Neural cell (in vitro differentiated cells): ENCODE measurements around the gene ARHGEF11. TPM values are rescaled to one million over a fixed set of nuclear protein-coding genes. Genes with fewer than 3 reads are reported as not detected.

ENCODE experiments used
- H2AFZ ChIP-seq: fragments of 200-600, 300-800 bp; sonication (generic), shearing (Covaris generic); 2 replicates; pipeline ENCODE4 v1.6.0; 2014; ENCODE audit warnings: low read depth, mild to moderate bottlenecking, antibody characterized with exemption, low read length, moderate library complexity
- H3F3A ChIP-seq: fragments of 200-600 bp; shearing (Covaris generic); 2 replicates; pipeline ENCODE4 v1.6.1; 2016; ENCODE audit warnings: mild to moderate bottlenecking, moderate library complexity, mixed read lengths, antibody characterized with exemption, low read length; ENCODE audit not compliant: insufficient read depth, poor library complexity, severe bottlenecking
- H3K27ac ChIP-seq: fragments of 200-600, 300-800 bp; sonication (generic), shearing (Covaris generic); 2 replicates; pipeline ENCODE4 v1.5.1; 2014; ENCODE audit warnings: mild to moderate bottlenecking, low read length, moderate library complexity
- H3K27me3 ChIP-seq: fragments of 300-800, 200-600 bp; sonication (generic), shearing (Covaris generic); 2 replicates; pipeline ENCODE4 v1.6.0; 2014; ENCODE audit warnings: mild to moderate bottlenecking, low read depth, low read length, moderate library complexity; ENCODE audit not compliant: insufficient read depth
- H3K36me3 ChIP-seq: fragments of 300-800, 200-600 bp; sonication (generic), shearing (Covaris generic); 2 replicates; pipeline ENCODE4 v1.5.1; 2014; ENCODE audit warnings: mild to moderate bottlenecking, antibody characterized with exemption, low read length, moderate library complexity; ENCODE audit not compliant: insufficient read depth
- H3K4me2 ChIP-seq: fragments of 300-800, 200-600 bp; sonication (generic), shearing (Covaris generic); 2 replicates; pipeline ENCODE4 v1.6.0; 2014; ENCODE audit warnings: mild to moderate bottlenecking, low read length
- H3K4me3 ChIP-seq: fragments of 300-800, 200-600 bp; sonication (generic), shearing (Covaris generic); 2 replicates; pipeline ENCODE4 v1.5.1; 2014; ENCODE audit warnings: mild to moderate bottlenecking, low read length, moderate library complexity
- H3K79me2 ChIP-seq: fragments of 200-600 bp; shearing (Covaris generic); replicated peaks from 2 replicates; pipeline ENCODE4 v1.6.0; 2014; ENCODE audit warnings: mild to moderate bottlenecking, low read length, moderate library complexity; ENCODE audit not compliant: insufficient read depth
- H3K9ac ChIP-seq: fragments of 300-800, 200-600 bp; sonication (generic), shearing (Covaris generic); 2 replicates; pipeline ENCODE4 v1.6.1; 2016; ENCODE audit warnings: mild to moderate bottlenecking, low read length, mixed read lengths
- H3K9me2 ChIP-seq: fragments of 200-600 bp; shearing (Covaris generic); 2 replicates; pipeline ENCODE4 v1.6.1; 2016; ENCODE audit warnings: mild to moderate bottlenecking, low read length, mixed read lengths; ENCODE audit not compliant: insufficient read depth
- H3K9me3 ChIP-seq: fragments of 200-600, 300-800 bp; sonication (generic), shearing (Covaris generic); 2 replicates; pipeline ENCODE4 v1.6.1; 2016; ENCODE audit warnings: mild to moderate bottlenecking, mixed run types, low read length, moderate library complexity, mixed read lengths
- H4K20me1 ChIP-seq: fragments of 200-600 bp; shearing (Covaris generic); 2 replicates; pipeline ENCODE4 v1.6.1; 2016; ENCODE audit warnings: mild to moderate bottlenecking, mixed run types; ENCODE audit not compliant: insufficient read depth
- EP300 ChIP-seq: fragments of 450-650 bp; conservative IDR thresholded peaks from 2 replicates; pipeline ENCODE4 v1.6.1; 2014; ENCODE audit warnings: antibody characterized with exemption, mild to moderate bottlenecking, moderate library complexity; ENCODE audit not compliant: poor library complexity, severe bottlenecking
- EZH2 ChIP-seq: fragments of 200-600, 300-800 bp; shearing (Covaris generic), sonication (generic); IDR thresholded peaks from 2 replicates; pipeline ENCODE4 v1.6.1; 2014; ENCODE audit warnings: antibody characterized with exemption, low read length, borderline replicate concordance, mild to moderate bottlenecking; ENCODE audit not compliant: insufficient read depth, poor library complexity, severe bottlenecking
- MXI1 ChIP-seq: fragments of 450-650 bp; conservative IDR thresholded peaks from 2 replicates; pipeline ENCODE4 v1.6.1; 2014; ENCODE audit warnings: antibody characterized with exemption, mild to moderate bottlenecking; ENCODE audit not compliant: poor library complexity, severe bottlenecking
- POLR2AphosphoS5 ChIP-seq: IDR thresholded peaks from 2 replicates; pipeline ENCODE4 v1.6.1; 2012
- RAD21 ChIP-seq: fragments of 450-650 bp; conservative IDR thresholded peaks from 2 replicates; pipeline ENCODE4 v1.6.1; 2014; ENCODE audit warnings: antibody characterized with exemption, mild to moderate bottlenecking, moderate library complexity
- SMC3 ChIP-seq: fragments of 450-650 bp; conservative IDR thresholded peaks from 2 replicates; pipeline ENCODE4 v1.6.1; 2014; ENCODE audit warnings: antibody characterized with exemption, mild to moderate bottlenecking, moderate library complexity; ENCODE audit not compliant: poor library complexity
- TAF1 ChIP-seq: IDR thresholded peaks from 2 replicates; pipeline ENCODE4 v1.6.1; 2012; ENCODE audit warnings: low read depth
- polyA plus RNA-seq: library from polyadenylated mRNA; depleted of rRNA; stranded (reverse); fragments of >200 nt; gene quantifications from 2 replicates; pipeline ENCODE4 v1.2.3, GENCODE V29; 2014
- TF ChIP-seq, protein P1 (sequence below): fragments of 450-650 bp; IDR thresholded peaks from 2 replicates; pipeline ENCODE4 v1.5.1; 2014; ENCODE audit warnings: antibody characterized with exemption, mild to moderate bottlenecking, moderate library complexity; ENCODE audit not compliant: poor library complexity, severe bottlenecking
- TF ChIP-seq, protein P2 (sequence below): IDR thresholded peaks from 2 replicates; pipeline ENCODE4 v1.6.1; 2012; ENCODE audit warnings: borderline replicate concordance

ARHGEF11 gene
- polyA plus RNA-seq, 1 donor from 2014 or later, result 33.2 TPM

DNA sequence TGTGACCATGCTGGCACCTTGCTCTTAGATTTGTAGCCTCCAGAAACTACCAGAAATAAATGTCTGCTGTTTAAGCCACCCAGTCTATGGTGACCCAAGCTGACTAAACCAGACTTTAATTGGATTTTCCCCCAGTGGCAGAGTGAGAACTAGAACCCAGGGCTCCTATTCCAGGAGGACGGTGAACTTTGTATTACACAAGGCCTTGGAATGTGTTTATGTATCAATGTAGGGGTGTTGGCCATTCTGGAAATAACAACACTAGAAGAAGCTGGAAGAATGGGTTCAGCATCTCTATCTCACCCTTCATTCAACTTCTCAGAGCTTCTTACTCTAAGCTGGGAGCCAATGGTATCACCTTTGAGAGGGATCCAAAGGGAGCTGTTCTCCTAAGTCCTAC is 37.0 kb downstream of the ARHGEF11 start:
- no peak overlapping the region for H3K4me2 ChIP-seq
- H3K79me2 ChIP-seq, result peaks cover 44% of the 10 kb centered on the region
- H3K9me3 ChIP-seq, result no peaks in the 10 kb centered on the region
- H3F3A ChIP-seq, result no peaks in the 10 kb centered on the region
- H3K9me2 ChIP-seq, result no peaks in the 10 kb centered on the region
- H3K4me3 ChIP-seq, result no peak overlapping the region
- no peaks in the 10 kb centered on the region for H3K36me3 ChIP-seq
- no peak overlapping the region for H2AFZ ChIP-seq
- TF ChIP-seq, protein P1, sequence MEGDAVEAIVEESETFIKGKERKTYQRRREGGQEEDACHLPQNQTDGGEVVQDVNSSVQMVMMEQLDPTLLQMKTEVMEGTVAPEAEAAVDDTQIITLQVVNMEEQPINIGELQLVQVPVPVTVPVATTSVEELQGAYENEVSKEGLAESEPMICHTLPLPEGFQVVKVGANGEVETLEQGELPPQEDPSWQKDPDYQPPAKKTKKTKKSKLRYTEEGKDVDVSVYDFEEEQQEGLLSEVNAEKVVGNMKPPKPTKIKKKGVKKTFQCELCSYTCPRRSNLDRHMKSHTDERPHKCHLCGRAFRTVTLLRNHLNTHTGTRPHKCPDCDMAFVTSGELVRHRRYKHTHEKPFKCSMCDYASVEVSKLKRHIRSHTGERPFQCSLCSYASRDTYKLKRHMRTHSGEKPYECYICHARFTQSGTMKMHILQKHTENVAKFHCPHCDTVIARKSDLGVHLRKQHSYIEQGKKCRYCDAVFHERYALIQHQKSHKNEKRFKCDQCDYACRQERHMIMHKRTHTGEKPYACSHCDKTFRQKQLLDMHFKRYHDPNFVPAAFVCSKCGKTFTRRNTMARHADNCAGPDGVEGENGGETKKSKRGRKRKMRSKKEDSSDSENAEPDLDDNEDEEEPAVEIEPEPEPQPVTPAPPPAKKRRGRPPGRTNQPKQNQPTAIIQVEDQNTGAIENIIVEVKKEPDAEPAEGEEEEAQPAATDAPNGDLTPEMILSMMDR, result no peak
- TF ChIP-seq RAD21, result no peak
- no peak for TF ChIP-seq POLR2AphosphoS5
- TF ChIP-seq EP300, result no peak
- TF ChIP-seq SMC3, result no peak
- no peak for TF ChIP-seq EZH2
- TF ChIP-seq TAF1, result no peak
- no peak for TF ChIP-seq MXI1
- TF ChIP-seq, protein P2, sequence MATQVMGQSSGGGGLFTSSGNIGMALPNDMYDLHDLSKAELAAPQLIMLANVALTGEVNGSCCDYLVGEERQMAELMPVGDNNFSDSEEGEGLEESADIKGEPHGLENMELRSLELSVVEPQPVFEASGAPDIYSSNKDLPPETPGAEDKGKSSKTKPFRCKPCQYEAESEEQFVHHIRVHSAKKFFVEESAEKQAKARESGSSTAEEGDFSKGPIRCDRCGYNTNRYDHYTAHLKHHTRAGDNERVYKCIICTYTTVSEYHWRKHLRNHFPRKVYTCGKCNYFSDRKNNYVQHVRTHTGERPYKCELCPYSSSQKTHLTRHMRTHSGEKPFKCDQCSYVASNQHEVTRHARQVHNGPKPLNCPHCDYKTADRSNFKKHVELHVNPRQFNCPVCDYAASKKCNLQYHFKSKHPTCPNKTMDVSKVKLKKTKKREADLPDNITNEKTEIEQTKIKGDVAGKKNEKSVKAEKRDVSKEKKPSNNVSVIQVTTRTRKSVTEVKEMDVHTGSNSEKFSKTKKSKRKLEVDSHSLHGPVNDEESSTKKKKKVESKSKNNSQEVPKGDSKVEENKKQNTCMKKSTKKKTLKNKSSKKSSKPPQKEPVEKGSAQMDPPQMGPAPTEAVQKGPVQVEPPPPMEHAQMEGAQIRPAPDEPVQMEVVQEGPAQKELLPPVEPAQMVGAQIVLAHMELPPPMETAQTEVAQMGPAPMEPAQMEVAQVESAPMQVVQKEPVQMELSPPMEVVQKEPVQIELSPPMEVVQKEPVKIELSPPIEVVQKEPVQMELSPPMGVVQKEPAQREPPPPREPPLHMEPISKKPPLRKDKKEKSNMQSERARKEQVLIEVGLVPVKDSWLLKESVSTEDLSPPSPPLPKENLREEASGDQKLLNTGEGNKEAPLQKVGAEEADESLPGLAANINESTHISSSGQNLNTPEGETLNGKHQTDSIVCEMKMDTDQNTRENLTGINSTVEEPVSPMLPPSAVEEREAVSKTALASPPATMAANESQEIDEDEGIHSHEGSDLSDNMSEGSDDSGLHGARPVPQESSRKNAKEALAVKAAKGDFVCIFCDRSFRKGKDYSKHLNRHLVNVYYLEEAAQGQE, result no peak
- no peak overlapping the region for H3K27ac ChIP-seq
- no peaks in the 10 kb centered on the region for H3K27me3 ChIP-seq
- no peak overlapping the region for H3K9ac ChIP-seq
- no peaks in the 10 kb centered on the region for H4K20me1 ChIP-seq

DNA sequence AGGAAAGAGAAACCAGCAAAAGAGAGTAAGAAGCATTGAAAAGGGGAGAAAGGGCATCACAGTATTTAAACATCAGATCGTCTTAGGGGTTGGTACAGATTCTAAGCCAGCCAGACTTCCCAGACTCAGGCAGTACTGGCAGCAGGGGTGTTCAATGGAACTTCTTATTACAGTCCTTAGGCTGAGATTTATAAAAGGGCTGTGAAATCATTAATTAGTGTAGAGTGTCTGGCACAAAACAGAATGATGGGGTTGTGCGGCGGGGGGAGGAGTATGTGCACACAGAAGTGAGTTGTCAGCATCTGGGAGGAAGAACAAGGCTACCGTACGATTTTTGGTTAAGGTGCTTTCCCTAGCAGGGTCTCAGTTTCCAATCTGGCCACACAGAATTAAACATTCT is 38.2 kb downstream of the ARHGEF11 start:
- peaks cover 44% of the 10 kb centered on the region for H3K79me2 ChIP-seq

More for the DNA sequence above, 38.2 kb downstream of the ARHGEF11 start:
- Histone ChIP-seq H4K20me1 (no peaks in the 10 kb centered on the region), H3K4me3 (no peak overlapping the region), H3F3A (no peaks in the 10 kb centered on the region), H3K27me3 (no peaks in the 10 kb centered on the region), H2AFZ (no peak overlapping the region), H3K9ac (no peak overlapping the region), H3K36me3 (no peaks in the 10 kb centered on the region), H3K27ac (no peak overlapping the region), H3K9me2 (no peaks in the 10 kb centered on the region), H3K4me2 (no peak overlapping the region), H3K9me3 (no peaks in the 10 kb centered on the region)
- TF ChIP-seq POLR2AphosphoS5 (no peak), EZH2 (no peak), RAD21 (no peak), SMC3 (no peak), MXI1 (no peak), EP300 (no peak)
- TF ChIP-seq, protein P2, result no peak
